Stimulated activated CD4-positive, alpha-beta T cell treated with anti-CD3 and anti-CD28 coated beads, TNF-alpha, amount 100 ng/mL, for 1 hour (primary cell): Measurements from ENCODE around the gene PGF.

Source experiments
- DNase-seq, 3 donors: peaks; one replicate each; pipeline ENCODE4 v3.0.0-alpha.2; 2020; ENCODE audit warnings: low read depth in 3 of 3, low spot score in 1 of 3

Gene PGF

DNA sequence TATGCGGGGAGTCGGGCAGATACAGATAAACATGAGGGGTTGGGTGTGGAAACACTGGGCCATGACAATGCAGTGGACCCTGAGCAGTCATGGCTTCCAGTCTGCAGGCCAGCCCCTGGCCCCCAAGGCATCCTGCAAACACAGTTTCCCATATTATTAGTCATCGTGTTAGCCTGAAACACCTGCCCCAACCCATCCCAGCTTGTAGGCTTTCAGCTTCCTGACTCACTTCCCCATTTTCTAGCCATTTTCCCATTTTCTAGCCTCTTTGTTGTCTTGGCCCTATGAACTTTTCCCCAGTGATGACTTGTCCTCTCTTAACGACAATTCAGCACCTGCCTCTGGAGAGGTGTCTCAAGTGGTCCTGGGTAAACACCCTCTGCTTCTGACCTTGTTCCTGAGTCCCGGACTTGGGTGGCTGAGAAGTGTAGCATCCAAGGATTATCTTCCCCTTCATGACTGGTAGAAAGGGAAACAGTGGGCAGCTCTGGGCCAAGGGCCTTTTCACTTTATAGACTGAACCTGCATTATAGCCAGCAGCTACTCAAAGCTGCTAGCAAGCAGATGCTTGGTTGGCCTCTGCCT lies 4.3 kb upstream of the PGF start:
- DNase-seq = no peak

GRCh38 chr14:74956280-74957072 lies 1.1 kb upstream of the PGF start:
- DNase-seq = no peak

- DNase-seq = no peak
These were observed 556 bp upstream of the PGF start for GRCh38 chr14:74956027-74956279.

DNA sequence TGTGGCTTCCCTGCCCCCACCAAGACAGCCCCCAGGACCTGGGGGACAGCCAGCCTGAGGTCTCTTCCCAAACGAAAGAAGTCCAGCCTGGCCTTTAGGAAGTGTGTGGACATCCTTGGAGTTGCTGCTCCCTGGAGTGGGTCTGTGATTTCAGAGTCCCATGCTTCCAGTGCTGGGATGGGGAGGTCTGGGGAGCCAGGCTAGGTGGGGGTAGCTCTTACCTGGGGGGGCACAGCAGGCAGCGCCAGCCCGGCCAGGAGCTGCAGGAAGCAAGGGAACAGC lies 509 bp downstream of the PGF start:
- DNase-seq = no peak

DNA sequence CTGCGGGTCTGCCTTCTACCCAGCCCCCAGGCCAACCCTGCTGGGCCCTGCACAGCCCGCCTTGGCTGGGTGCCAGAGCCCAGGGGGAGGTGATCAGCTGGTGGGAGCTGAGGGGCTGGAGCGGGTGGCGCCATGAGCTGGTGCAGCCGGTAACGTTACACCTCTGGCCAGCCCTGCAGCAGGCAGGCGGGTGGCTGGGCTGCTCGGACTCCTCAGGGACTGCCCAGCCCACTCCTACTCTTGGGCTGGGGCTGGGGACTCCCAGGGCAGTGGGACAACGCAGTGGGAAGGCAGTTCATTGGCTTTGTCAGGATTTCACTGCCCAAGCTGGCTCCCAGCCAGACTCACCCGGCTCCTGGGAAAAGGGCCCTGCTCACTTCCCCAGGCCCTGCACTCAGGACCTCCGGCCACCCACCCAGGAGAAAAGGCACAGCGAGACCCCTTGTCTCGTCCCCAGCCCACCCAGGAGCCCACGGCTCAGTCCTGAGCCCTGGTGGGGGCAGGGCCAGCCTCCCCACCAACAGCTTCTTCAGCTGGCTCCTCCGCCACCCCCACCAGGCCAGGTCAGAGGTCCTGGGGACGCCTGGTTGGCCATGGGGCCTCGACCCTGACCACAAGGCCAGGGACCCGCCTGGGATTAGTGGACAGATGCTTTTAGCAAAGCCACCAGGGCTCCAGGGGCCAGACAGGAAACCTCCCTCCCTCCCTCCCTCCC lies 1.0 kb downstream of the PGF start:
- DNase-seq = no peak

DNA sequence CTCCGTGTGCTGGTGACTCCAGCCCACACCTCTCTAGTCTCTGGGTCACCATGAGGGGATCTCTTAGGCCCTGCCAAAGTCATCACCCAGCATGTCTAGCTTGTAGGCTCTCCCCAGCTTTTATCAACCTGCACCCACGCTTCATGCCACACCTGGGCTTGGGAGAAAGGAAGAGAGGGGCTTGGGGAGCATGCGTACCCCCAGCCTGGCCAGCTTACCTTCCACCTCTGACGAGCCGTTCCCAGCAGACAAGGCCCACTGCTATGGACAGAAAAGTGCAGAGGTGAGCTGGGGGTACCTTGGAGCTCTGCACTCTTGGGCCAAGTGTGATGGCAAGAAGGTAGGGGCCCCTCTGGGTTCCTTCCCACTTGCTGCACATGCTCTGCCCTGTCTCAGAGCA lies 1.7 kb downstream of the PGF start:
- no peak for DNase-seq

- no peak for DNase-seq
These were observed 2.5 kb downstream of the PGF start for GRCh38 chr14:74952697-74953484.

DNA sequence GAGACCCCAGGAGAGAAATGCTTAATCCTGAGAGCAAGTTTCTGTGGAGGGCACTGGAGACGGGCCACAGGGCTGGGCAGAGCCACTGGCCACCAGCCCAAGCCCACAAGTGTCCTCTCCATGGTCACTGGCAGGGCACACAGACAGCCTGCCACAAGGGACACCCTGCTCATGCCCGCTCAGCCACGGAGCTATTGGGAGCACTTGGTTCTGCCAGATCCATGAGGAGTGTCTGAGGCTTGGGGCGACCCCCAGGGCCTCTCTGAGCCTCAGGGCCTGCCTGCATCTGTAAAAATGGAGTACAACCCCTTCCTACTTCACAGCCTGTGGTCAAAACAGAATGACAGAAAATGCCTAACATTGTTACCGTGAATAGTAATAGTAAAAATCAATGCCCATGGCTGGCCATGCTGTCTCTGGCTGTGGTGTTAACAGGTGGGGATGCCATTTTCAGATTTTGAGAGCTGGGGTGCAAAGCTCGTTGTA lies 3.2 kb downstream of the PGF start:
- DNase-seq = no peak

DNA sequence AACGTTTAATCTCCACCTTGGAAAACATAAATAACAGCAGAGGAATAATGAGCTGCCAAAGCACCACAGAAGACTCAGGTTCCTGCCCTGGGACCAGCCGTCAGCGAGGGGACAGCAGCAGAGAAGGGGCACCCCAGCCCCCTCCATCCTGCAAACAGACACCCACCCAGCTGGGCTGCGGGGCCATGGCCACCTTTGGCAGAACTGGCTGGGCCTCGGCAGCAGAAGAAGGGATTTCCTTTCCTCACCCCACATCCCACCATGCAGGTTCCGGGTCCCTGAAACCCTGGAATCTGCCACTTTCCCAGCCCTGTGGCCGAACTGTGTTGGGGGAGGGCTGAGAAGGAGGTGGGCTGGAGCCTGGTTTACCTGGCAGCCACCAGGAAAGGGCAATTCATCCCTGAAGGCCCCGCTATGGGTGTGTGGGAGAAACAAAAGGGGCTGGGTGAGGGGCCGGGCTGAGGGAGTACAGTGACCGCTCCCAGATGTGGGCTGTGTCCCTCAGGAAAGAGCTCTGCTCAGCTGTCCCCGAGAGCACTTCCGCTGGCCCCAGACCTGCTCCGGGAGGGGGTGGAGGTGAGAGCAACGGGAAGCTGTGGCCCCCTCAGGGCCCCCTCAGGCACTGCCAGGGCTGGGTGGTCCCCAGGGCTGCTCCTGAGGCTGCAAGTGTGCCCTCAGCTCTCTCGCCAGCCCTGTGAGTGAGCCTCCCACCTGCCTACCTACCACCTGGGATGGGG lies 3.8 kb downstream of the PGF start:
- no peak for DNase-seq

DNA sequence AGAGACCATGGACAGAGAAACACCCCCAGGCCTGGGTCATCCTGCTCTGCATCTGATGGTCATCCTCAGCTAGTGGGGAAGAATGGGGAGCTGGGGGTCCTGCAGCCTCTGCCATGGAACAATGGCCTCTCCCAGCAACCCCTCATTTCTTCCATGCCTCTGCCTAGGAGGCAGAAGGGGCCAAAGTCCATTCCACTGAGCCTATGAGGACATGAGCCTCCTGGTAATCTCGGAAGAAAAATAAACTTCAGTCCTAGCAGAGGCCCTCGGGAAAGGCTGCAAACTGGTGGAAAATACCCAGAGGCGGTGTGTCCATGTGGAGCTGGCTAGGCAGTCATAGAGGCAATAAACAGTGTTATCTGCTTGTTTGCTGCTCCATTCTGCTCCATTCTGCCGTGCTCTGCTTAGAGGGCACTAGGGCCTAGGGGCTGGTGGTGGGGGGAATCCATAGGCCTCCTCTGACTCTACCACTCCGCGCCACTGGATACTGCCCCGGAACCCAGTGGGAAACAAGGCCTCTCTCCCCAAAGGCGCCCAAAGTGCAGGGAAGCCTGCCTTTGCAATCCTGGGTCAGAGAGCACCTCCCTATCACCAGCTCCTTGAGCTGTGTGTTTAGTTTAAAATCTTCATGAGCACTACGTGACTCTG lies 4.5 kb downstream of the PGF start:
- DNase-seq = no peak

DNA sequence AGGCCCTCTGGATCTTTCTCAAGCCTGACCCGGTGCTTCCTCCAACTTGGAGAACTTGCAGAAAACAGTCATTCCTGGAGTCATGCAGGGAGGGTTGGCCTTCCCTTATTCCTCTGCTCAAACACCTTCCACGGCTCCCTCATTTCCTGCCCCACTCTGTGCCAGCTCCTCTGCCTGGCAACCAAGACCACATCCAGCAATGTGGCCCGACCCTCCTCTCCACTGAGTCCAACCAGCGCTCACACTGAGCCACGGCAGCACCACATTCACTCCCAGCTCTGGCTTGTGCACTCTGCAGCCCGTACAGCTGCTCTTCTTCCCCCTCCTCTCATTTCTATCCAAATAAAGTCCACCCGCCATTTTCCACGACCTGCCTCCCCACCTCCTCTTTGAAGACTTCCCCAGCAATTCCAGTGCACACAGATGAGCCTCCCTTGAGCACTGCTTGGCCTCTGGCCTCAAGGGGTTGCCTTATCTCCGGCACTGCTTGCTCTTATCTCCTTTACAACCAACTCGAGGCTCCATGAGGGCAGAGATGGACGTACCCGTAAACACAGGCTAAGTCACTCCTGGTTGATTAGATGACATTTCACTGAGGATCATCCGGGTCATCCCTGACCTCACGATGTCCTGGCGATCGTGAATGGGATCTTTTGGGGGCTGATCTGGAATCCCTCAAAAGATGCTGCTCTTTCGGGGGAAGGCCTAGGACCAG lies 5.4 kb downstream of the PGF start:
- no peak for DNase-seq

- DNase-seq = no peak
These were observed 6.2 kb downstream of the PGF start for GRCh38 chr14:74949191-74949601.

DNA sequence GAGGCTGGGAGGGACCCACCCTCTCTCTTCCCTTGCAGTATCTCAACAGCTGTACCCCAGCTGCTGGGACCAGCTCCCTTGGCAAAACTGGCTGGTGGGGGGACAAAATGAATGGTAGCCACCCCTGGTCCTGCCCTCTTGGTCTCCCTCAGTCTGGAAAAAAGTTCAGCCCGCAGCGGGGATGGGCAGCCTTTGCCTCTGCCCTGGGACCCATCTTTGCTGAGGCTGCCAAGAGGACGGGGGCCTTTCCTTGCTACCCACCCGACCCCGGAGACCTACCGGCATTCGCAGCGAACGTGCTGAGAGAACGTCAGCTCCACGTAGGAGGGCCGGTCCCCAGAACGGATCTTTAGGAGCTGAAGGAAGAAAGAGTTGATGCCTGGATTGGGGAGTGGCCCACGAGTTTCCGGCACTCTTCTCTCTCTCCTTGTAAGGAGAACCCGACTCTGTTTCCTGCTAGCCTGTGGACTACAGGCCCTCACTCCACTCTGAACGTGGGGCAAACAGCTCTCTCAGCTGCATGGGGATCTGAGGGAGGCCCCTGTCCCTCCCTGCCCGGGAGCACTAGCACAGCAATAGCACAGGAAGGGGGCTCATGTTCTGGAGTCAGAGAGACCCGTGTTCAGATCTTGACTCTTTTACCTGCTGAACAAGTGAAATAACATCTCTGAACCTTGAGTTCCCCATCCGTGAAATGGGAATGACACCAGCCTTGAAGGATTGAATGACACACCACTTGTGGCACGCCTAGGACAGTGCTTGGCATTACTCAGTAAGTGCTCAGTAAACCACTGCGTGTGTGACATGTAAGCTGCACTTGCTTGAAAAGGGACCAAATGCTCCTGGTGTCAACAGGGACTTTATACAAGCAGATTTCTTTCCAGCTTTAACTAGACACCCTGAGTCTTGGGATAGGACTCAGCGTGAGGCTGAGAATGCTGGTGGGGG lies 6.9 kb downstream of the PGF start:
- DNase-seq = no peak

DNA sequence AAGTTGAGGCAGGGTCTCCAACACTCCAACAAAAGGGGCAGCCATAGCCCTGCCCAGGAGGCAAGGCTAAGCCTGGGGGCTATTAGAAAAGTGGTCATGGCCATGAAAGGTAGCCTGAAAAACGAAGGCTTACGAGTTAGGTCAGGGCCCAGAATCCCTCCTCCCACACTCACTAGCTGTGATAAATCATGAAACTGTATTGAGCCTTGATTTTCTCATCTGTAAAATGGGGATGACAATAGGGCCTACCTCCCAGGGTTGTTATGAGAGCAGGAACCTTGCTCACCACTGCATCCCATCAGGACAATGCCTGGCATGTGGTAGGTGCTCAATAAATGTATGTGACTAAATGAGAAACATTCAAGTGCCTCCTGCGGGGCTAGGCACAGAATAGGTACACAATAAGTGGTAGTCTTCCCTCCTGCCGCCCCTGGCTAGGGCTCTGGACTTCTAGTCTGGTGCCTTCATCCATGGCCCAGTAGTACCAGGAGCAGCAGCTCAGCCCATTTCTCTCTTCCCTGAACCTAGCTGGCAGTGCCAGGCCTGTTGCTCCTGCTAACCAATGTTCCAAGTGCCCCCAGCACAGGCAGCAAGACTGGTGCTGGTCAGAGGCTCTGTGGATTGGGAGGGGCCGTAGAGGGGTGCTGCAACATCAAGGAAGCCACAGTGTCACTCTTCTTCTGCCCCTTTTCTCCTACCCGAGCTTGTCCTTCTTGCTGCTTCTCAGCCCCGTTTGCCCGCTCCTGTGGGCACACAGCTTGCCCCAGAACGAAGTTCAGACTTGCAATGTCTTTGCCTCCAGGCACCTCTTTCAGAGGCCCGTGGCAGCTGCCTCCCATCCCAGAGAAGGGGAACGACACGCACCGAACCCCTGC lies 7.8 kb downstream of the PGF start:
- DNase-seq = no peak

DNA sequence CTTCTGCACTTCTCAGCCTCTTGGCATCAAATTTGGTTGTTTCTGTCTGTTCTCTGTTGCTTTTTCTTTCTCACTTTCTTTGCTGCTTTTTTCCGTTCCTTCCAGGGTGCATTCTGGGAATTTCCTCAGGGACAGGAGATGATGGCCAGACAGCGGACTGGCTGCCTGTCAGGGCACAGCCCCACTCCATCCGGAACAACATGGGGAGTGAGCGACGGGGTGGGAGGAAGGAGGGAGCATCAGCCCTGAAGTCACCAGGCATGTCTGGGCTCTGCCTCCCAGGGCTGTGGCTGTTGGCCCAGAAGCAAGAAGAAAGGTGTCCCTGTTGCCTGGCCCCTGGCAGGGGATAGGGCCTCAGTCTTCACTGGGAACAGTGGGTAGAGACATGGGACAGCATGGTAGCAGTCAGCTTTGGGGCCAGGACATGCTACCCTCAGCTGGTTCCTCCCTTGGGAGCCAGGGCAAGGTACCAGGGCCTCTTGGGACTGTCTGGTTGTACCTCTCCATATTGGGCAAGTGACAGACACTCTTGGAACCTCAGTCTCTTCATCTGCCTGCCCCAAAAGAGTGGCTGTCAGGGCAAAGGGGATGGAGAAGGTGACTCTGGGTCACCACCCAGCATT lies 8.6 kb downstream of the PGF start:
- DNase-seq = no peak

GRCh38 chr14:74945852-74946658 lies 9.3 kb downstream of the PGF start:
- peak; percentile 24 to 58 (median 45) for DNase-seq
